Natural killer cell (primary cell): Measurements from ENCODE around the gene SEMA6A. TPM values are rescaled to one million over a fixed set of nuclear protein-coding genes. Genes with fewer than 3 reads are reported as not detected.

ENCODE experiments used
- ATAC-seq, 3 donors: fragments of 150-1000 bp in 2 of 3; fragments of 200-7000 bp in 1 of 3; cut with Tn5 transposase; 1 replicate in 1 of 3; 2 replicates in 2 of 3; pipeline ENCODE4 v1.10.0; 2021; ENCODE audit warnings: mild to moderate bottlenecking in 2 of 3, moderate library complexity in 2 of 3
- DNase-seq, 2 donors: peaks; one replicate each; pipeline versions ENCODE4 v3.0.0 to v3.0.0-alpha.2; 2013 to 2021; ENCODE audit warnings: mixed read lengths in 1 of 2
- H3K27ac ChIP-seq: one replicate; pipeline ENCODE4 v1.5.1; 2013; ENCODE audit warnings: mild to moderate bottlenecking, low read length
- H3K27me3 ChIP-seq: one replicate; pipeline ENCODE4 v1.6.1; 2013; ENCODE audit warnings: low read length; ENCODE audit not compliant: control insufficient read depth, insufficient read depth
- H3K36me3 ChIP-seq: one replicate; pipeline ENCODE4 v1.6.1; 2013; ENCODE audit warnings: low read length; ENCODE audit not compliant: control insufficient read depth, insufficient read depth
- H3K4me1 ChIP-seq: one replicate; pipeline ENCODE4 v1.6.1; 2013; ENCODE audit warnings: low read length; ENCODE audit not compliant: control insufficient read depth, insufficient read depth
- H3K4me3 ChIP-seq: one replicate; pipeline ENCODE4 v1.5.1; 2013; ENCODE audit warnings: low read length
- H3K9me3 ChIP-seq: one replicate; pipeline ENCODE4 v1.6.1; 2013; ENCODE audit warnings: low read length; ENCODE audit not compliant: control insufficient read depth, insufficient read depth
- H3K27ac Mint-ChIP-seq, 2 donors: one replicate each; pipeline ENCODE4 v1.8.0; 2022; ENCODE audit warnings: mild to moderate bottlenecking in 2 of 2, mixed read lengths in 2 of 2, moderate library complexity in 1 of 2
- H3K27me3 Mint-ChIP-seq, 2 donors: one replicate each; pipeline ENCODE4 v1.8.0; 2022; ENCODE audit warnings: low read depth in 2 of 2, mixed read lengths in 2 of 2
- H3K36me3 Mint-ChIP-seq: one replicate; pipeline ENCODE4 v1.8.0; 2022; ENCODE audit warnings: mixed read lengths
- H3K4me1 Mint-ChIP-seq, 2 donors: one replicate each; pipeline ENCODE4 v1.8.0; 2022; ENCODE audit warnings: mixed read lengths in 2 of 2
- H3K4me3 Mint-ChIP-seq: one replicate; pipeline ENCODE4 v1.8.0; 2022; ENCODE audit warnings: mild to moderate bottlenecking, moderate library complexity, mixed read lengths
- H3K9me3 Mint-ChIP-seq, 2 donors: one replicate each; pipeline ENCODE4 v1.8.0; 2022; ENCODE audit warnings: mixed read lengths in 2 of 2
- WGBS: methylation state at CpG from one replicate; pipeline ENCODE4 v1.1.7; 2013; ENCODE audit warnings: missing lambda C conversion rate; ENCODE audit not compliant: insufficient coverage; 5-methylcytosine and 5-hydroxymethylcytosine counted together
- intact Hi-C: fragments of 100-400 bp; cut with micrococcal nuclease; formaldehyde crosslinking; loops from one replicate; pipeline ENCODE4 v1.14.2; 2022
- total RNA-seq, 4 donors: library from RNA; stranded (reverse); fragments of 120-200 nt in 1 of 4; gene quantifications; one replicate each; pipeline versions ENCODE4 v1.2.3 to v1.2.4, GENCODE V29; 2013 to 2022
- TF ChIP-seq, protein P1 (sequence below): fragments of 200-600 bp; IDR thresholded peaks from one replicate; pipeline ENCODE4 v1.8.0; 2022; ENCODE audit warnings: antibody characterized with exemption

The SEMA6A gene
- total RNA-seq, 3 donors from 2014 or later (not counting 1 experiment from before 2014, with no cell fraction given): not detected

DNA sequence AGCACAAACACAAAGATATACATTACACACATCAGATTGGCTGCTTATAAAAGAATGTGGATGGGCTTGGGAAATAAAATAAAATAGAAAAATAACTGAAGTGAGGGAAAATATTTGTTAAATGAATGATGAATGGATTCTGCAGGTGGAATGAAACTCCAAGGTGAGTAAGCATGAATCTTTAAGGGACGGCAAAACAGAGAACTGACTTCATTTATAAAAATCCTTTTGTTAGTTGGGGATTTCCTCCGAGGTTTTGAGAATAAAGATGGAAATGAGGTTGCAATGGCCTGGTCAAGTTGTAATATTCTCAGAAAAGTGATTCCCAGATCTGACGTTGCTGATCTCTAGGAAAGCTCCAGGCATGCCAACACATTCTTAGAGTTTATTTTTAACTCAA is 20.9 kb upstream of the SEMA6A start:
- Histone ChIP-seq H3K4me1 (no peaks in the 10 kb centered on the region), H3K4me3 (no peak overlapping the region), H3K27ac (no peak overlapping the region), H3K36me3 (no peaks in the 10 kb centered on the region), H3K9me3 (no peaks in the 10 kb centered on the region), H3K27me3 (no peaks in the 10 kb centered on the region)
- no peak overlapping the region for H3K4me3 Mint-ChIP-seq
- H3K4me1 Mint-ChIP-seq: no peaks in the 10 kb centered on the region
- H3K36me3 Mint-ChIP-seq: no peaks in the 10 kb centered on the region
- WGBS: 51% methylated on average over 2 of the region's 3 CpGs
- TF ChIP-seq, protein P1, sequence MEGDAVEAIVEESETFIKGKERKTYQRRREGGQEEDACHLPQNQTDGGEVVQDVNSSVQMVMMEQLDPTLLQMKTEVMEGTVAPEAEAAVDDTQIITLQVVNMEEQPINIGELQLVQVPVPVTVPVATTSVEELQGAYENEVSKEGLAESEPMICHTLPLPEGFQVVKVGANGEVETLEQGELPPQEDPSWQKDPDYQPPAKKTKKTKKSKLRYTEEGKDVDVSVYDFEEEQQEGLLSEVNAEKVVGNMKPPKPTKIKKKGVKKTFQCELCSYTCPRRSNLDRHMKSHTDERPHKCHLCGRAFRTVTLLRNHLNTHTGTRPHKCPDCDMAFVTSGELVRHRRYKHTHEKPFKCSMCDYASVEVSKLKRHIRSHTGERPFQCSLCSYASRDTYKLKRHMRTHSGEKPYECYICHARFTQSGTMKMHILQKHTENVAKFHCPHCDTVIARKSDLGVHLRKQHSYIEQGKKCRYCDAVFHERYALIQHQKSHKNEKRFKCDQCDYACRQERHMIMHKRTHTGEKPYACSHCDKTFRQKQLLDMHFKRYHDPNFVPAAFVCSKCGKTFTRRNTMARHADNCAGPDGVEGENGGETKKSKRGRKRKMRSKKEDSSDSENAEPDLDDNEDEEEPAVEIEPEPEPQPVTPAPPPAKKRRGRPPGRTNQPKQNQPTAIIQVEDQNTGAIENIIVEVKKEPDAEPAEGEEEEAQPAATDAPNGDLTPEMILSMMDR: no peak
- H3K9me3 Mint-ChIP-seq: peaks cover 0 to 6% of the 10 kb centered on the region in 2 donors
- no peaks in the 10 kb centered on the region for H3K27me3 Mint-ChIP-seq
- H3K27ac Mint-ChIP-seq: no peak overlapping the region
- ATAC-seq: no peak
- no peak for DNase-seq
- intact Hi-C loops: no loop called here

DNA sequence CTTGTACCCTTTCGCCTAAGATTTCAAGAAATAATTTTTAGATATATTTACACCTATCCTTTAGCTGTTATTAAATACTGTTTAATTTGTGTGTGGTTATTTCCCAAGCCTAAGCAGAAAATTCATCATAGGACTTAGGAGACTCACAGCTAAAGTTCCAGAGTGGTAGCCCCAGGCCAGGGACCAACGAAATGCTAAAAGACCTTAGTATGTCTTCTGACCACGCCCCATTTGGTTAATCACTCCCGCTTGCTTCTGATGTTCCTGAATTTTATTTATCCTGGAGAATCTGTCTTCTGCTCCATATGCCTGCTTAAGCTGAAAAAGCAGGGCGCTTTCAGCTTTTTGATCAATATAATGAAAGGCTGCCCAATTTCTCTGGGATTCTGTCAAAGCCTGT is 18.7 kb upstream of the SEMA6A start:
- TF ChIP-seq, protein P1: no peak
- H3K4me1 ChIP-seq: no peaks in the 10 kb centered on the region
- no peaks in the 10 kb centered on the region for H3K9me3 ChIP-seq
- H3K4me3 ChIP-seq: no peak overlapping the region
- H3K9me3 Mint-ChIP-seq: peaks cover 0 to 2% of the 10 kb centered on the region in 2 donors
- H3K4me1 Mint-ChIP-seq: no peaks in the 10 kb centered on the region
- ATAC-seq: no peak
- no peaks in the 10 kb centered on the region for H3K36me3 Mint-ChIP-seq
- no peak overlapping the region for H3K4me3 Mint-ChIP-seq
- 90% methylated on average over 4 of the region's 5 CpGs for WGBS
- H3K27ac ChIP-seq: no peak overlapping the region
- H3K27me3 Mint-ChIP-seq: no peaks in the 10 kb centered on the region
- H3K27me3 ChIP-seq: no peaks in the 10 kb centered on the region
- H3K36me3 ChIP-seq: no peaks in the 10 kb centered on the region
- H3K27ac Mint-ChIP-seq: no peak overlapping the region
- no peak for DNase-seq
- intact Hi-C loops: no loop called here

DNA sequence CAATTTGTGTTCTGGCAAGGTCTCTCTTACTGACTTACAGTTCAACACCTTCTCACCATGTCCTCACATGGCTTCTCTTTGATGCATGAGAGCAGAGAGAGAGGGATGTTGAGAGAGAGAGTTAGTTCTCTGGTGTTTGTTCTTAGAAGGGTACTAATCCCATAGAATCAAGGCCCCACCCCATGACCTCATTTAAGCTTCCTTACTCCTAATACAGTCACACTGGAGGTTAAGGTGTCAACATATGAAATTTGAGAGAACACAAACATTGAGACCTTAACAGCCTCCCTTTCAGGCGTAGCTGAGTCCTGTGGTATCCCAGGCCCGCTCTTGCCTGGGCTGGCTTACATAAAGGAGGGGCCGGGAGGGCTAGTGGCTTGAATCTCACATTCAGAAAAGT is 10.6 kb upstream of the SEMA6A start:
- Mint-ChIP-seq H3K36me3 (no peaks in the 10 kb centered on the region), H3K27ac (no peak overlapping the region), H3K4me3 (no peak overlapping the region), H3K9me3 (peaks cover 6 to 8% of the 10 kb centered on the region in 2 donors), H3K4me1 (no peaks in the 10 kb centered on the region), H3K27me3 (peaks cover 21 to 23% of the 10 kb centered on the region in 2 donors)
- H3K27ac ChIP-seq: no peak overlapping the region
- H3K9me3 ChIP-seq: no peaks in the 10 kb centered on the region
- no peak for ATAC-seq
- H3K4me1 ChIP-seq: no peaks in the 10 kb centered on the region
- TF ChIP-seq, protein P1: no peak
- no peaks in the 10 kb centered on the region for H3K36me3 ChIP-seq
- WGBS: 76% methylated on average over 3 of the region's 3 CpGs
- no peaks in the 10 kb centered on the region for H3K27me3 ChIP-seq
- H3K4me3 ChIP-seq: no peak overlapping the region
- intact Hi-C loops: no loop called here
- DNase-seq: no peak

DNA sequence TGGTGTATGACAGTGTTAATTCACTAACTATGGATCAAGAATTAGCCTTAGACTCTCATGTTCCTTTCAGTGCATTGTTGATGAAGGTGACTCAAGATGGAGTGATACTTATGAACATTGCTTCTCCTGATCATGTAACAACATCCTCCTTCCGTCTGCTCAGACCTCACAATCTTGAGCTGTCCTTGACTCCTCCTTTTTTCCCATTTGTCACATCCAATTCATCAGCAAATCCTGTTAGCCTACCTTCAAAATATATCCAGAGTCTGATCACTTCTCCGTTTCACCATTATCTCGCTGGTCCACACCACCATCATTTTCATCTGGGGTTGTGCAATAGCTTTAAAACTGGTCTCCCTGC is 9.2 kb upstream of the SEMA6A start:
- Mint-ChIP-seq H3K4me1 (no peaks in the 10 kb centered on the region), H3K36me3 (no peaks in the 10 kb centered on the region), H3K27ac (no peak overlapping the region), H3K9me3 (peaks cover 6 to 8% of the 10 kb centered on the region in 2 donors), H3K4me3 (no peak overlapping the region), H3K27me3 (peaks cover 30% of the 10 kb centered on the region in 2 donors)
- no peak overlapping the region for H3K4me3 ChIP-seq
- H3K36me3 ChIP-seq: no peaks in the 10 kb centered on the region
- intact Hi-C loops: no loop called here
- TF ChIP-seq, protein P1: no peak
- H3K27ac ChIP-seq: no peak overlapping the region
- H3K27me3 ChIP-seq: no peaks in the 10 kb centered on the region
- H3K9me3 ChIP-seq: no peaks in the 10 kb centered on the region
- ATAC-seq: no peak
- no peaks in the 10 kb centered on the region for H3K4me1 ChIP-seq
- 88% methylated on average over 3 of the region's 3 CpGs for WGBS
- DNase-seq: no peak
